ENCODE data around the gene NR6A1.

Gene NR6A1

DNA sequence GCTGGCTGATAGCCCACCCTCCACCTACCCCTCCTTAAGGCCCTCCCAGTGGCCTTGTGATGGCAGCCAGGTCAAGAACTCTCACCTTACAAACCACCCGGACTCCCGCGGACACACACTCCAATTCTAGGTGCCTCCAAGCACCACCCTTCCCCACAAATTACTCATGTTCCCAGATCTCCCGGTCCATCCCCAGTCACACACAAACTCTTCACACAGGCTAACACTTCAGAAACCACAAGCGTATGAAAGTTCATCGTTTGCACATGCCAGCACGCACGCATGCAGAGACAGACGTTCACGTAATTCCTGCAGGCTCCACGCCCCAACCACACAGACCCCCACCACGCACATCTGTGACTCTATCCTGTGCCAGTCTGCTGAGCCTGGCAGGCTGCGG, 281.9 kb downstream of the NR6A1 start:
- no peak for DNase-seq (ENCODE audit: low spot score)

GRCh38 chr9:124488641-124489210, 282.4 kb downstream of the NR6A1 start:
- DNase-seq (ENCODE audit: low spot score): no peak

DNA sequence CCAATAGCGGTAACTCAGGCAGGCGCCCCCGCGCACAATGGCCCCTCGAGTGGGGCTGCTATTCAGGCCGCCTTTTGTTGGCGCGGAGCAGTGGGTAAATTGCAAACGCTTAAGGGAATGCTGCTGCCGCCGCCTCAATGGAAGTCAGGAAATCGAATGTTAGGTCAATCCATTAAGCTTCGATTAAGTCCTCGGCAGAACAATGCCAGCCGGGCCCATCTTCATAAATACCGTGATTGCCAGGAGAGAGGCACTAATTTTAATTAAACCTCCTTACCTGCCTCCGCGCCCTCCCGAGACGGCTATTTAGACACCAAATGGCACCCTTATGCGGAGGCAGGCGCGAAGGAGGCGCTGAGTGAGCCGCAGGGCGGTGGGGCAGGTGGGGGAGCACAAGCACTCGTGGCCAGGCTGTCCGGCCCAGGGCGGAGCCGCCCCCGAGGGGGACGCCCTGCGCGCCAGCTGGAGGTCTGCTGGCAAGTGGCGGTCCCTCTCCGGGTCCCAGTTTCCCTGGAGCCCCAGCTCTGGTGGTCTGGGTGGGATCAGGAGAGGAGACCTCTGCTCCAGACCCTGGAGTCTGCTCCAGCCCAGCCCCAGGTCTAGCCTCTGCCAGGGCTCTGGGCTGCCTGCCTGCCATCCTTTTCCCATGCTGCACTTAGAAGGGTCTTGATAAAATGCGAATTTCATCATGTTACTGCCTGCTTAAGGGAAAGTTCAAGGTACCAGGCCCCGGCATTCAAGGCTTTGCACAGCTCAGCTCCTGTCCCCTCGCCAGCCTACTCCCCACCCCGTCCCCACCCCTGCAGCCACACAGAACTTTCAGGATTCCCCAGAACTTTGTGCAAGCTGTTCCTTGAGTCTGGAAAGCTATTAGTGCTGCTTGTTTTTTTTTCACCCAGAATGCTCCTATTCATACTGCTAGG, 283.6 kb downstream of the NR6A1 start:
- DNase-seq (ENCODE audit: low spot score): no peak

- no peak for DNase-seq (ENCODE audit: low spot score)
Observed at GRCh38 chr9:124486778-124487259, 284.3 kb downstream of the NR6A1 start.

DNA sequence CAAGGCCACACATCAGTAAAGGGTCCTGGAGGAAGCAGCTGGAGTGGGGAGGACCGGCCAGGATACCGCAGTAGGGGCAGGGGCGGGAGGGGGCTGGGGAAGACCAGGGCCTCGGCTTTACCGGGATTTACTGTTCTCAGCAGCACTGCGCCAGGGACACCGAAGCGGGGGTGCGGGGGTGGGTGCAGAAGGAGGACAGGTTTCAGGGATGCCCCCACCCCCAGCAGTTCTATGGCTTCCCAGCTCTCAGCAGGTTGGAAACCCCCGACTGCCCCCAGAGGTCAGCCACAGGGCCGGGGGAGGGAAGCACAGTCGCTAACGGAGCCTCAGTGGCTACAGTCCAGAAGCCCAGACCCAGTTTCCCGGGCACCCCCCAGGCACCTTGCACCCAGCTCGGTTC, 285.2 kb downstream of the NR6A1 start:
- DNase-seq (ENCODE audit: low spot score): no peak

GRCh38 chr9:124485201-124485600, 285.9 kb downstream of the NR6A1 start:
- DNase-seq (ENCODE audit: low spot score): no peak

- DNase-seq (ENCODE audit: low spot score): no peak
Observed at GRCh38 chr9:124483481-124483880, 287.6 kb downstream of the NR6A1 start.

GRCh38 chr9:124482431-124483031, 288.6 kb downstream of the NR6A1 start:
- DNase-seq (ENCODE audit: low spot score): no peak

- DNase-seq (ENCODE audit: low spot score): no peak
Observed at GRCh38 chr9:124481115-124481514, 290.0 kb downstream of the NR6A1 start.

- DNase-seq (ENCODE audit: low spot score): no peak
Observed at GRCh38 chr9:124480621-124480981, 290.5 kb downstream of the NR6A1 start.

- no peak for DNase-seq (ENCODE audit: low spot score)
Observed at GRCh38 chr9:124479947-124480620, 291.0 kb downstream of the NR6A1 start.

DNA sequence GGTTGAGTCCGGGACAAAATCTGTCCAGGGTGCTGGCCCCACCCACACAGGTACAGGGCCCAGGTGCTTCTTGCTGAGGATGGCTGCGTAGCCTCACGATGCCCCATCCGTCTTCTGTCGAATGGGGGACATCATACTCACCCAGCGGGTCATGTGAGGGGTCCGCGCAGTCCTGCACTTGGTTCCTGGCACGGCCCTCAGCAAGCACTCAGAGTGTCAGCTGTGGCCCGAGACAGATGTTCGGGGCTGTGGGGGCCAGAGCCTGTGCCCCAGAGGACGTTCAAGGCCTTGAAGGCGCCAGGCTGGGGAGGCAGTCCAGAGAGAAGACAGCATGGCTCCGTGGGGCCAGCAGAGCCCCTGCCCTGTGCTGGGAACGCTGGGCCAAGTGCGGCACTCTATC, 291.7 kb downstream of the NR6A1 start:
- no peak for DNase-seq (ENCODE audit: low spot score)

GRCh38 chr9:124478354-124478753, 292.8 kb downstream of the NR6A1 start:
- DNase-seq (ENCODE audit: low spot score): no peak

- DNase-seq (ENCODE audit: low spot score): no peak
Observed at GRCh38 chr9:124477648-124478285, 293.3 kb downstream of the NR6A1 start.

GRCh38 chr9:124477211-124477647, 293.9 kb downstream of the NR6A1 start:
- no peak for DNase-seq (ENCODE audit: low spot score)

GRCh38 chr9:124475868-124476690, 295.0 kb downstream of the NR6A1 start:
- no peak for DNase-seq (ENCODE audit: low spot score)

GRCh38 chr9:124475158-124475867, 295.8 kb downstream of the NR6A1 start:
- no peak for DNase-seq (ENCODE audit: low spot score)

GRCh38 chr9:124474151-124474550, 297.0 kb downstream of the NR6A1 start:
- DNase-seq (ENCODE audit: low spot score): no peak

DNA sequence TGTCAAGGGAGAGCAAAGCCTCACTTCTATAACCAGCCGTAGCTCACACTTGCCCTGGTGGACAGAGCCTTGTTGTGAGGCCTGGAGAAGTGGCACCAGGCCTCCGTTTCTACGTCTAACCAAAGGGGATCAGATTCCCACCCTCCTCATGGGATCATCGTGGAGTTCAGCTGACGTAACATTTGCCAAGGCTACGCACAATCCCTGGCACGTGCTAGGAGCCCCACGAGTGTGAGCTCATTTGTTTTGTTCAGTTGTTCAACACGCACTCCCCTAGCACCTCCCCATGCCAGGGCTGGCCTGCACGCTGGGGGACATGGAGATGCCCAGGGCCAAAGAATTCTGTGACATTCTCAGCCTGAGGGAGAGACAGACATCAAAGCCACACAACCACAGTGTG, 297.8 kb downstream of the NR6A1 start:
- DNase-seq (ENCODE audit: low spot score): no peak

GRCh38 chr9:124472770-124473169, 298.3 kb downstream of the NR6A1 start:
- DNase-seq (ENCODE audit: low spot score): no peak
